ENCODE measurements around the gene CLCA1. TPM values are rescaled to one million over a fixed set of nuclear protein-coding genes. Genes with fewer than 3 reads are reported as not detected.

CLCA1 gene
- total and polyA plus RNA-seq, 2 experiments from 2014 or later: not detected

GRCh38 chr1:86487811-86488141 lies 19.0 kb downstream of the CLCA1 start:
- ATAC-seq (no peak), DNase-seq (ENCODE audit: low spot score) (no peak)
- H3K4me3 ChIP-seq: no peak overlapping the region
- H3K27ac ChIP-seq (ENCODE audit: low read depth): no peak overlapping the region
- no peaks in the 10 kb centered on the region for H3K79me2 ChIP-seq (replicated peaks; ENCODE audit: insufficient read depth)
- no peak overlapping the region for H3K4me2 ChIP-seq
- no peaks in the 10 kb centered on the region for H3K9me3 Mint-ChIP-seq
- TF ChIP-seq ETS1 (IDR thresholded peaks at IDR 0.05) (no peak), POLR2AphosphoS5 (IDR thresholded peaks at IDR 0.05; ENCODE audit: low read depth) (no peak), EZH2phosphoT487 (IDR thresholded peaks at IDR 0.05; ENCODE audit: unreplicated experiment) (no peak), JUNB (IDR thresholded peaks at IDR 0.05; ENCODE audit: unreplicated experiment) (no peak)
- H3K4me1 Mint-ChIP-seq: no peaks in the 10 kb centered on the region
- H3K36me3 Mint-ChIP-seq (ENCODE audit: low read depth): no peaks in the 10 kb centered on the region
- no peaks in the 10 kb centered on the region for H3K36me3 ChIP-seq (ENCODE audit: insufficient read depth)
- H3K27me3 ChIP-seq (ENCODE audit: insufficient read depth): no peaks in the 10 kb centered on the region
- H4K20me1 ChIP-seq (replicated peaks; ENCODE audit: insufficient read depth): no peaks in the 10 kb centered on the region
- H3K27ac Mint-ChIP-seq: no peak overlapping the region
- no peaks in the 10 kb centered on the region for H3K27me3 Mint-ChIP-seq (ENCODE audit: insufficient read depth, low read depth, poor library complexity)
- H3F3A ChIP-seq (replicated peaks; ENCODE audit: low read depth): no peaks in the 10 kb centered on the region
- H3K4me3 Mint-ChIP-seq: no peak overlapping the region
- H3K9me2 ChIP-seq (ENCODE audit: insufficient read depth): peaks cover 4% of the 10 kb centered on the region; the same call in 1 of the 2 replicates
- H2AFZ ChIP-seq: no peak overlapping the region
- H3K4me1 ChIP-seq (ENCODE audit: insufficient read depth): 0 out of 2 replicates have a peak, but pooled peaks cover 1% of the 10 kb centered on the region

- Mint-ChIP-seq H3K9me3 (no peaks in the 10 kb centered on the region), H3K27ac (no peak overlapping the region)
- TF ChIP-seq NANOG (IDR thresholded peaks at IDR 0.05; ENCODE audit: borderline replicate concordance): no peak
- no peak for TF ChIP-seq STAT1 (IDR thresholded peaks at IDR 0.05; ENCODE audit: unreplicated experiment)
- no peak for TF ChIP-seq ZNF331 (CRISPR knock-in tag; IDR thresholded peaks at IDR 0.05; ENCODE audit: low read depth)
- no peak for TF ChIP-seq ETS1 (IDR thresholded peaks at IDR 0.05)
- no peak for TF ChIP-seq CTCF (conservative IDR thresholded peaks at IDR 0.05; ENCODE audit: low read depth in 2 of 2)
- no peak for TF ChIP-seq ZNF462 (CRISPR knock-in tag; IDR thresholded peaks at IDR 0.05)
- no peak for TF ChIP-seq POLR2AphosphoS5 (IDR thresholded peaks at IDR 0.05; ENCODE audit: low read depth)
Measured at GRCh38 chr1:86489242-86489878, 20.6 kb downstream of the CLCA1 start.

More at GRCh38 chr1:86489242-86489878, 20.6 kb downstream of the CLCA1 start:
- H3K79me2 ChIP-seq (replicated peaks; ENCODE audit: insufficient read depth): no peaks in the 10 kb centered on the region
- ATAC-seq (no peak), DNase-seq (ENCODE audit: low spot score) (no peak)
- H3K27me3 Mint-ChIP-seq (ENCODE audit: insufficient read depth, low read depth, poor library complexity): no peaks in the 10 kb centered on the region
- no peak overlapping the region for H3K4me3 Mint-ChIP-seq
- H3K36me3 Mint-ChIP-seq (ENCODE audit: low read depth): no peaks in the 10 kb centered on the region
- no peak overlapping the region for H2AFZ ChIP-seq
- H3K4me3 ChIP-seq: no peak overlapping the region
- H3K4me1 ChIP-seq (ENCODE audit: insufficient read depth): no peaks in the 10 kb centered on the region
- no peaks in the 10 kb centered on the region; the same call in 2 of the 3 replicates for H3K4me1 Mint-ChIP-seq
- H3K36me3 ChIP-seq (ENCODE audit: insufficient read depth): no peaks in the 10 kb centered on the region
- no peak overlapping the region for H3K27ac ChIP-seq (ENCODE audit: low read depth)
- H3K9me2 ChIP-seq (ENCODE audit: insufficient read depth): peaks cover 4% of the 10 kb centered on the region; the same call in 1 of the 2 replicates
- H4K20me1 ChIP-seq (replicated peaks; ENCODE audit: insufficient read depth): no peaks in the 10 kb centered on the region
- no peak overlapping the region for H3K4me2 ChIP-seq
- no peaks in the 10 kb centered on the region for H3F3A ChIP-seq (replicated peaks; ENCODE audit: low read depth)
- H3K27me3 ChIP-seq (ENCODE audit: insufficient read depth): no peaks in the 10 kb centered on the region
